Stimulated activated CD8-positive, alpha-beta memory T cell treated with anti-CD3 and anti-CD28 coated beads, Interleukin-4, amount 100 ng/mL, for 24 hours (primary cell): ENCODE data around the gene MATN1.
A peak's percentile ranks its signal among the peaks of the same experiment; 100 is the strongest.

ENCODE experiments used
- DNase-seq: peaks from one replicate; pipeline ENCODE4 v3.0.0-alpha.2; 2020; ENCODE audit warnings: low read depth

MATN1 gene

GRCh38 chr1:30745156-30745833, 21.9 kb upstream of the MATN1 start:
- DNase-seq, result no peak

DNA sequence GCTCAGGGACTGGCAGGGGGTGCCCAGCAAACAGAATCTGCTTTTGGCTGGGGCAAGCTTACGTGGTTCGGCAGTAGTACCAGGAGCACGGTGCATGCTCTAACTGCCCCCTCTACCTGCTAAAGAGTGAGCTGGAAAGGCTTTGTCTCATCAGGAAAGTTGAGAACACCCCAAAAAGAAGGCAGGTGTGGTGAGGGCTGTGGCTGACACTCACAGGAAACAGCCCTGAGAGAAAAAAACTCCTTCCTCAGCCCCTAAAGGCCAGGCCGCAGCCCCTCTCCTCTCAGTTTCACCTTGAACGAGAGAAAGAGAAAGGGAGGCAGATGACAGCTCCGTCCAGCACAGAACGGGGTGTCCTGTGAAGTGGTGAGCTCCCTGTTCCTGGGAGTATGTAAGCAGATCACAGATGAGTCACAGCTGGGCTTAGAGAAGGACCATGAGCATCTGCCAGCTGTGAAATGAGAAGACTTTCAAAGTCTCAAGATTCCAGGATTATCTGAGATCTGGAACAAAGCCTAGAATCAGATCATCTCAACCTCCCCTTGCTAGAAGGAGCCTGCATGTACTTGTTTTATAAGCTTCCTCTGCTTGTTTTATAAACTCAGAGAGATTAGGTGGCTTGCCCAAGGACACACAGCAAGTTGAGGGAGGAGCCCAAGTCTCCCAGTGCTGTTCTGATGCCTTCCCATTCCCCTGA, 20.8 kb upstream of the MATN1 start:
- no peak for DNase-seq

DNA sequence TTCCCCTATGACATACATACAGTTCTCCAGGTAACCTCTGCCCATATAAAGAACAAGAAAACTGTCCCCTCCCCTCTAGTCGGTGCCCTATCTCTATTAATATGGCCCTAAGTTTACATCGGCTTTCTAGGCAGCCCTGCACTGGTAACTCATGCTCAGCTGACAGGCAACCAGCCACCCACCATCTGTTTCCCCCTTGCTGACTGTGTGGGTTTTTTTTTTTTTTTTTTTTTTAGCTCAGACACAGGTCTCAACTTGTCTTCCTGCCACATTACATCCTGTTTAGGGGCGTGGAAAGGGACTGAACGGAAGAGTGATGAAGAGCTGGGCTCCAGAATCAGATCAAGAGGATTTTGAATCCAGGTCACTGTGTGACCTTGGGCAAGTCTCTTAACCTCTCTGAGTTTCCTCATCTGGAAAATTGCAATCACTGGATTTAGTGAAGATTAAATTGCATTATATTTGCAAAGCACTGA, 20.2 kb upstream of the MATN1 start:
- DNase-seq, result peak; percentile 40

GRCh38 chr1:30742963-30743559, 19.7 kb upstream of the MATN1 start:
- no peak for DNase-seq

- DNase-seq, result no peak
Measured at GRCh38 chr1:30742300-30742962, 19.0 kb upstream of the MATN1 start.

DNA sequence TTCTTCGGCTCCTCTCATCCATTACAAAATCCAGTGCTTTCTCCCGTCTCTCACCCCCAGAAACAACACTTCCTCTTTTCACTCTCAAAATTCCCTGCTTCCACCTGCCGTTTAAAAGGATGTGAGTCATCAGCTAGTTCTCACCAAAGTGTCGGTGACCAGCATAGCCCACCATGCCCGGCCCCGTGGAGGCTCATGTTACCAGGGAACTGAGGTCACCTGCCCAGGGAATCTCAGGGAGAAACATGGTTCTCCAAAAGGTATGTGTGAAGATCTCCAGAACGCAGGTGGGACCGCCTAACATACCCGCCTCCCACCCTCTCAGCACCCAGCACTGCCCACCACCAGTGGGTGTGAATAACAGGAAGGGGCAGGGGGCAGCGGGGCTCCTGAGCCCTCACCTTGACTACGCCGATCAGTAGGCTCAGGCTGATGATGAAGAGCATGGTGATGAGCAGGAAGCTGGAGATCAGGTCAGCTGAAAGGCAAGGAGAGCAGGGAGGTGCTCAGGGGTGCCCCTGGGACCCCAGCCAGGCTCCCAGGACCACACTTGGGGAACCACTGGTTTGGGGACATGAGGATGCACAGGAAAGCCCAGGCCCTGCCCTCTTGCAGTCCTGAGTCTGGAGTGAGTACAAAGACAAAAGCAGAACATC, 18.0 kb upstream of the MATN1 start:
- no peak for DNase-seq

- no peak for DNase-seq
Measured at GRCh38 chr1:30740251-30741238, 17.2 kb upstream of the MATN1 start.

GRCh38 chr1:30739601-30740000, 16.2 kb upstream of the MATN1 start:
- DNase-seq, result no peak

GRCh38 chr1:30738715-30739559, 15.6 kb upstream of the MATN1 start:
- DNase-seq, result no peak

DNA sequence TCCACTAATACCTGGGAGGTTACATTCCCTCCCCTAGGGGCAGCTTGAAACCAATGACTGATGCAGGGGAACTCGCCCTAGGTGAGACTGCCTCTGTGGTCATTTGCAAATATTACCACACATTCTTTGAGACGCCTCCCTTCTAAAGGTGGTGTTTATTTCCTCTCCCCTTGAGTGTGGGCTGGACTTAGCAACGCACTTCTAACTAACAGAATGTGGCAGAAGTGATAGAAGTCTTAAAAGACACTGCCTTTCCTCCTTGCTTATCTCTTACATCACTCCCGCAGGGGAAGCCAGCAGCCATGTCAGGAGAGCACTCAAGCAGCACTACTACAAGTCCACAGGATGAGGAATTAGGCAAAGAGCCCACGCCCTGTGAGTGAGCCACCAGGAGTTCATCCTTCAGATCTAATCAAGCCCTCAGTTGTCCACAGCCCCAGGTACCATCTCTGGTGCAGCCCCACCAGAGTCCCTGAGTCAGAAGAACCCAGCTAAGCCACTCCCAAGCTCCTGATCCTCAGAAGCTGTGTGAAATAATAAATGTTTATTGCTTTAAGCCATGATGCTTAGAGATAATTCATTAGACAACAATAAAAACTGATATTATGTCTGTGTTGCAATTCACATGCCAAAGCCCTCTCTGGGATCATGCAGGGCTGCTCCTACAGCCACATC, 14.8 kb upstream of the MATN1 start:
- no peak for DNase-seq

DNA sequence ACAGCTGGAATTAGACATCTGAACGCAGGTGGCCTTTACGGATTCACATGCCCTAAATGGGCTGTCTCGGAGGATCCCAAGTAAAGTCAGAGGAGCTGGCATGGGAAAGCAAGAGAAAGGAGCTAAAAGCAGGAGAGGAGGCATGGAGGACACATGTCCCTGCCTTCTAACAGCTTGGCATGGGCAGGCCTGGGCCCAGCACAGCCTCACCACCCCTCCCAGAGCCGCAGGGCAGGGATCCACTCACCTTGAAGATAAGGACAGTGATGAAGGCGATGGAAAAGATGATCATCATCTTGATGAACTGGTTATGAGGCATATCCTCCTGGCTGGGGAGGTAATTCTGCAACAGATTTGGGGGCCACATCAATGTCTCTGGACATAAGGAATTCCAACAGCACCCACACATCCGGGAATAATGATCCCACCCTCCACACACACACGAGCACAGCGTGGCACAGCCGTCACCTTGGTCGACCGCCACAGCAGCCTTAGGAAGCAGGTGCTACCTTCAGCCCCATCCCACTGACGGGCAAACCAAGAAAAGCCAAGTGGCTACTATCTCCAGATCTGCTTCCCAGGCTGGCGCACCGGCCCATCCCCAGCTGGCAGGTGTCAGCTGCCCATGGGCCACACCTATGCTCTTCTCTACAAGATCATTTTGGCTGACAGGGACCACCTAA, 14.1 kb upstream of the MATN1 start:
- no peak for DNase-seq

GRCh38 chr1:30735668-30736498, 12.5 kb upstream of the MATN1 start:
- no peak for DNase-seq

DNA sequence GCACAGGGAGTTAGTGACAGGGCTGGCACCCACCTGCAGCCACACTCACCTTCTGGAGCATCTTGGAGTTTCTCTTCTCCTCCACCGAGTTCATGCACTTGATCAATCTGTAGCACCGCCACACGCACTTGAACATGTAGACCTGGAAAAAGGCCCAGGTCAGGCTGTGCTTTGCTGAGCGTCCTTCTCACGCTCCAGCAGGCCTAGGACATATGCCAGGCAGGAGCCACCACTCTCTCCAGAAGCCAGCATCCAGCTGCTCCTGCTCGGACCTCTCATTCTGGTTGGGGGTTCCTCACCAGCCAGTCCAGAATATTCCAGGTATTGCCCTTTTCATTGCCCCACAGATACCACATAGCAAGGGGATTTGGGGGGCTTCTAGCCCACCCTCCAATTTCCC, 11.7 kb upstream of the MATN1 start:
- DNase-seq, result no peak

GRCh38 chr1:30734580-30734979, 11.2 kb upstream of the MATN1 start:
- no peak for DNase-seq

GRCh38 chr1:30734106-30734505, 10.7 kb upstream of the MATN1 start:
- DNase-seq, result no peak

GRCh38 chr1:30733493-30733892, 10.1 kb upstream of the MATN1 start:
- DNase-seq, result no peak

DNA sequence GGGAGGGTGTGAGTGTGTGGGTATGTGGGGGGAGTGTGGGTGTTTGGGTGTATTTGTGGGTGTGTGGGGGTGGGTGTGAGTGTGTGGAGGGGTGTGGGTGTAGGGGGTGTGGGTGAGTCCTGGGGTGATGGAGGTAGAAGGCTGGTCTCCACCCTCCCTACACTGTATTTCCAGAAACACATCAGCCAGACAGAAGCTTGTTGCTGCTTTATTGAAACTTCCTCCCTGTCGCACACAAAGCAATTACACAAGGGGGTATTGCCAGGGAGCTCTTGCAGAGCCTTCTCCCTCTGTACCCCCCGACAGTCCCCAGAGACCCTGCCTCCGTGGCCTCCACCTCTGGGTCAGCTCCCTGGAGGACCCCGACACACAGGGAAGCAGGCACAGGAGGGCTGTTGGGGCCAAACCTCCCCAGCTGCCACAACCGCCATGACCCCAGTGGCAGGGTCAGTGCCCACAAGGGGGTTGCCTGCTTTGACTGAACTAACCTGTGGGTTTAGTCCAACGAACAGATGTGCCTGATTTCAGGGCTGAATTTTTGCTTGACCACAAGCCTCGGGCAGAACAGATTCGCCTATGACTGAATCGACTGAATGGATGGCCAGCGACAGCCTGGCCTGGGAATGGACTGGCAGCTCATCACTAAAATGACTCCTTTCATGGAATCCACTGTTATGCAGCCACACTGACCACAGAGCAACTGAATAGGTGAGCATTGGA, 9.1 kb upstream of the MATN1 start:
- DNase-seq, result no peak
